ENCODE data around the gene SFTPB. TPM values are rescaled to one million over a fixed set of nuclear protein-coding genes. Genes with fewer than 3 reads are reported as not detected.

Gene SFTPB
- polyA plus RNA-seq, 1 donor from 2014 or later = not detected

DNA sequence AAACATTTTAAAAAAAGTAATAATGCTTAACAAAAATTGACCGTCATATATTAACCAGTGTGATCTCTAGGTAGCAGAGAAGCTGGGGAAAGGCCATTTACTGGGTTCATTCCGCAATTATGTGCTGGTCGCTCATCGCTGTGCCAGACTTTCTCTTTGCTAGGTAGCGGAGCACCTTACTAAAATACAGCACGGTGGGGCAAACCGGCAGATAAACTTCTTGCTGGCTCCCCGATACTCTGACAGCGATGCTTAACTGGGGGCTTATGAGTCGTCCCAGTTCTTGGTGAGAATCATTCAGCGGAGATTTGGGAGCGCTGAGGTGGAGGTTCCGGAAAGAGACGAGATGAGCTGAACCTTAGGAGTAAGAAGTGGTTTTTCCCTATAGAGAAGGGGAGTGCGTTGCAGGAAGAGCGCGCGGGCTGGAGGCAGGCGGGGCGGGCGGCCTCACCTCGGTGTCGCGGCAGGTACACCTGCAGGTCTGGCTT is 56.7 kb downstream of the SFTPB start:
- H3K9me3 ChIP-seq (ENCODE audit: low read length) = no peaks in the 10 kb centered on the region
- peak overlapping the region; percentile 95 for H3K4me3 ChIP-seq (ENCODE audit: low read length)
- H3K79me2 ChIP-seq (replicated peaks; ENCODE audit: insufficient read depth, low read length) = peaks cover 15% of the 10 kb centered on the region
- no peak for TF ChIP-seq POLR2AphosphoS5 (IDR thresholded peaks at IDR 0.05)
- no peak for TF ChIP-seq EP300 (conservative IDR thresholded peaks at IDR 0.05; ENCODE audit: poor library complexity, severe bottlenecking)
- TF ChIP-seq MXI1 (conservative IDR thresholded peaks at IDR 0.05; ENCODE audit: poor library complexity, severe bottlenecking) = no peak
- TF ChIP-seq SMC3 (conservative IDR thresholded peaks at IDR 0.05; ENCODE audit: poor library complexity) = no peak
- TF ChIP-seq TAF1 (IDR thresholded peaks at IDR 0.05; ENCODE audit: low read depth) = no peak
- TF ChIP-seq RAD21 (conservative IDR thresholded peaks at IDR 0.05) = no peak
- TF ChIP-seq, protein P1, sequence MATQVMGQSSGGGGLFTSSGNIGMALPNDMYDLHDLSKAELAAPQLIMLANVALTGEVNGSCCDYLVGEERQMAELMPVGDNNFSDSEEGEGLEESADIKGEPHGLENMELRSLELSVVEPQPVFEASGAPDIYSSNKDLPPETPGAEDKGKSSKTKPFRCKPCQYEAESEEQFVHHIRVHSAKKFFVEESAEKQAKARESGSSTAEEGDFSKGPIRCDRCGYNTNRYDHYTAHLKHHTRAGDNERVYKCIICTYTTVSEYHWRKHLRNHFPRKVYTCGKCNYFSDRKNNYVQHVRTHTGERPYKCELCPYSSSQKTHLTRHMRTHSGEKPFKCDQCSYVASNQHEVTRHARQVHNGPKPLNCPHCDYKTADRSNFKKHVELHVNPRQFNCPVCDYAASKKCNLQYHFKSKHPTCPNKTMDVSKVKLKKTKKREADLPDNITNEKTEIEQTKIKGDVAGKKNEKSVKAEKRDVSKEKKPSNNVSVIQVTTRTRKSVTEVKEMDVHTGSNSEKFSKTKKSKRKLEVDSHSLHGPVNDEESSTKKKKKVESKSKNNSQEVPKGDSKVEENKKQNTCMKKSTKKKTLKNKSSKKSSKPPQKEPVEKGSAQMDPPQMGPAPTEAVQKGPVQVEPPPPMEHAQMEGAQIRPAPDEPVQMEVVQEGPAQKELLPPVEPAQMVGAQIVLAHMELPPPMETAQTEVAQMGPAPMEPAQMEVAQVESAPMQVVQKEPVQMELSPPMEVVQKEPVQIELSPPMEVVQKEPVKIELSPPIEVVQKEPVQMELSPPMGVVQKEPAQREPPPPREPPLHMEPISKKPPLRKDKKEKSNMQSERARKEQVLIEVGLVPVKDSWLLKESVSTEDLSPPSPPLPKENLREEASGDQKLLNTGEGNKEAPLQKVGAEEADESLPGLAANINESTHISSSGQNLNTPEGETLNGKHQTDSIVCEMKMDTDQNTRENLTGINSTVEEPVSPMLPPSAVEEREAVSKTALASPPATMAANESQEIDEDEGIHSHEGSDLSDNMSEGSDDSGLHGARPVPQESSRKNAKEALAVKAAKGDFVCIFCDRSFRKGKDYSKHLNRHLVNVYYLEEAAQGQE (IDR thresholded peaks at IDR 0.05; ENCODE audit: borderline replicate concordance) = no peak
- TF ChIP-seq, protein P2, sequence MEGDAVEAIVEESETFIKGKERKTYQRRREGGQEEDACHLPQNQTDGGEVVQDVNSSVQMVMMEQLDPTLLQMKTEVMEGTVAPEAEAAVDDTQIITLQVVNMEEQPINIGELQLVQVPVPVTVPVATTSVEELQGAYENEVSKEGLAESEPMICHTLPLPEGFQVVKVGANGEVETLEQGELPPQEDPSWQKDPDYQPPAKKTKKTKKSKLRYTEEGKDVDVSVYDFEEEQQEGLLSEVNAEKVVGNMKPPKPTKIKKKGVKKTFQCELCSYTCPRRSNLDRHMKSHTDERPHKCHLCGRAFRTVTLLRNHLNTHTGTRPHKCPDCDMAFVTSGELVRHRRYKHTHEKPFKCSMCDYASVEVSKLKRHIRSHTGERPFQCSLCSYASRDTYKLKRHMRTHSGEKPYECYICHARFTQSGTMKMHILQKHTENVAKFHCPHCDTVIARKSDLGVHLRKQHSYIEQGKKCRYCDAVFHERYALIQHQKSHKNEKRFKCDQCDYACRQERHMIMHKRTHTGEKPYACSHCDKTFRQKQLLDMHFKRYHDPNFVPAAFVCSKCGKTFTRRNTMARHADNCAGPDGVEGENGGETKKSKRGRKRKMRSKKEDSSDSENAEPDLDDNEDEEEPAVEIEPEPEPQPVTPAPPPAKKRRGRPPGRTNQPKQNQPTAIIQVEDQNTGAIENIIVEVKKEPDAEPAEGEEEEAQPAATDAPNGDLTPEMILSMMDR (IDR thresholded peaks at IDR 0.05; ENCODE audit: poor library complexity, severe bottlenecking) = no peak
- TF ChIP-seq EZH2 (IDR thresholded peaks at IDR 0.05; ENCODE audit: borderline replicate concordance, insufficient read depth, low read length, poor library complexity, severe bottlenecking) = no peak
- H3K36me3 ChIP-seq (ENCODE audit: insufficient read depth, low read length) = peaks cover 7% of the 10 kb centered on the region
- H3K9me2 ChIP-seq (ENCODE audit: insufficient read depth, low read length) = no peaks in the 10 kb centered on the region
- peak overlapping the region; percentile 93 for H2AFZ ChIP-seq (ENCODE audit: low read depth, low read length)
- peak overlapping the region; percentile 84 for H3K9ac ChIP-seq (ENCODE audit: low read length)
- H3K27me3 ChIP-seq (ENCODE audit: insufficient read depth, low read depth, low read length) = no peaks in the 10 kb centered on the region
- peak overlapping the region; percentile 76 for H3K27ac ChIP-seq (ENCODE audit: low read length)
- peak overlapping the region; percentile 97 for H3K4me2 ChIP-seq (ENCODE audit: low read length)
- H4K20me1 ChIP-seq (ENCODE audit: insufficient read depth) = no peaks in the 10 kb centered on the region
- no peaks in the 10 kb centered on the region for H3F3A ChIP-seq (ENCODE audit: insufficient read depth, low read length, poor library complexity, severe bottlenecking)

Other genes with a start within 250 kb of the SFTPB start
- not detected in 2 replicates for gene SH2D6, start 249.5 kb downstream of the SFTPB start, polyA plus RNA-seq
- gene MAT2A, start 129.0 kb downstream of the SFTPB start, polyA plus RNA-seq = 230 and 233 TPM in 2 replicates
- gene GGCX, start 106.7 kb downstream of the SFTPB start, polyA plus RNA-seq = 33.9 and 41.4 TPM in 2 replicates
- gene VAMP8, start 90.6 kb downstream of the SFTPB start, polyA plus RNA-seq = not detected in 2 replicates
- not detected in 2 replicates for gene VAMP5, start 83.8 kb downstream of the SFTPB start, polyA plus RNA-seq
- gene RNF181, start 72.5 kb downstream of the SFTPB start, polyA plus RNA-seq = 296 and 330 TPM in 2 replicates
- gene TMEM150A, start 65.5 kb downstream of the SFTPB start, polyA plus RNA-seq = 8.4 and 9.4 TPM in 2 replicates
- 28.0 and 42.6 TPM in 2 replicates for gene C2orf68, start 56.1 kb downstream of the SFTPB start, polyA plus RNA-seq
- gene USP39, start 52.0 kb downstream of the SFTPB start, polyA plus RNA-seq = 77.6 and 89.9 TPM in 2 replicates
- gene GNLY, start 26.2 kb upstream of the SFTPB start, polyA plus RNA-seq = not detected in 2 replicates
- 0.92 and 1.6 TPM in 2 replicates for gene ATOH8, start 85.8 kb upstream of the SFTPB start, polyA plus RNA-seq
- gene ST3GAL5, start 220.8 kb upstream of the SFTPB start, polyA plus RNA-seq = 55.6 and 58.1 TPM in 2 replicates